ENCODE results near the gene IRX4. TPM values are rescaled to one million over a fixed set of nuclear protein-coding genes. Genes with fewer than 3 reads are reported as not detected.
"Not testable (repeated sequence)": the region's sequence is repeated elsewhere in the genome, so short reads cannot be mapped to it uniquely, and the experiment has no call there.

Gene IRX4
- polyA plus RNA-seq, 1 of the 3 experiments (the other 2 are of a cell fraction) = not detected

- no peak overlapping the region for H3K9ac ChIP-seq
- DNase-seq = no peak
- no peak overlapping the region for H3K27ac ChIP-seq (ENCODE audit: low read depth in 2 of 2, low read length in 1 of 2)
- ChIA-PET POLR2A (no interaction called here), CTCF (no interaction called here)
- WGBS (ENCODE audit: low lambda C conversion rate) = 31% methylated on average over 6 of the region's 14 CpGs
- H3K27me3 ChIP-seq (ENCODE audit: insufficient read depth) = peaks cover 68% of the 10 kb centered on the region
- H3F3A ChIP-seq (replicated peaks; ENCODE audit: insufficient read depth) = no peaks in the 10 kb centered on the region
- TF ChIP-seq MEF2A (IDR thresholded peaks at IDR 0.05; ENCODE audit: borderline replicate concordance, low read depth) = no peak
- no peaks in the 10 kb centered on the region for H3K79me2 ChIP-seq (ENCODE audit: insufficient read depth)
- no peak overlapping the region for H2AFZ ChIP-seq (ENCODE audit: low read depth)
- no peak overlapping the region for H3K4me2 ChIP-seq
- H3K4me3 ChIP-seq (ENCODE audit: low read depth in 2 of 2, low read length in 1 of 2) = no peak overlapping the region
- no peaks in the 10 kb centered on the region for H4K20me1 ChIP-seq (ENCODE audit: insufficient read depth)
- H3K9me3 ChIP-seq = no peaks in the 10 kb centered on the region
- no peaks in the 10 kb centered on the region for H3K4me1 ChIP-seq (ENCODE audit: control insufficient read depth in 1 of 2, insufficient read depth in 2 of 2, low read depth in 1 of 2, low read length in 1 of 2)
- H3K9me2 ChIP-seq = no peaks in the 10 kb centered on the region
- no peaks in the 10 kb centered on the region for H3K36me3 ChIP-seq (replicated peaks in 1 of 2; ENCODE audit: control insufficient read depth in 1 of 2, insufficient read depth in 2 of 2, low read length in 1 of 2)
Observed at GRCh38 chr5:1871441-1871840, 11.3 kb downstream of the IRX4 start.

- CTCF ChIA-PET; H3K4me1 ChIP-seq (ENCODE audit: control insufficient read depth in 1 of 2, insufficient read depth in 2 of 2, low read depth in 1 of 2, low read length in 1 of 2); H3K4me3 ChIP-seq (ENCODE audit: low read depth in 2 of 2, low read length in 1 of 2); H3F3A ChIP-seq (replicated peaks; ENCODE audit: insufficient read depth); H3K27ac ChIP-seq (ENCODE audit: low read depth in 2 of 2, low read length in 1 of 2); H3K9me2 ChIP-seq; H2AFZ ChIP-seq (ENCODE audit: low read depth); H3K9me3 ChIP-seq; H4K20me1 ChIP-seq (ENCODE audit: insufficient read depth); DNase-seq; H3K9ac ChIP-seq; H3K79me2 ChIP-seq (ENCODE audit: insufficient read depth); H3K4me2 ChIP-seq; H3K36me3 ChIP-seq (replicated peaks in 1 of 2; ENCODE audit: control insufficient read depth in 1 of 2, insufficient read depth in 2 of 2, low read length in 1 of 2); POLR2A ChIA-PET: not testable (repeated sequence)
- WGBS (ENCODE audit: low lambda C conversion rate) = 73% methylated on average over 20 of the region's 21 CpGs
- peaks cover 68% of the 10 kb centered on the region for H3K27me3 ChIP-seq (ENCODE audit: insufficient read depth)
Observed at GRCh38 chr5:1870435-1871272, 12.1 kb downstream of the IRX4 start.

GRCh38 chr5:1868886-1869475, 13.7 kb downstream of the IRX4 start:
- Histone ChIP-seq H3K27me3 (ENCODE audit: insufficient read depth) (peaks cover 68% of the 10 kb centered on the region), H3K9ac (no peak overlapping the region), H3F3A (replicated peaks; ENCODE audit: insufficient read depth) (no peaks in the 10 kb centered on the region), H3K4me1 (ENCODE audit: control insufficient read depth in 1 of 2, insufficient read depth in 2 of 2, low read depth in 1 of 2, low read length in 1 of 2) (no peaks in the 10 kb centered on the region), H3K79me2 (ENCODE audit: insufficient read depth) (no peaks in the 10 kb centered on the region), H3K27ac (ENCODE audit: low read depth in 2 of 2, low read length in 1 of 2) (no peak overlapping the region), H3K9me2 (no peaks in the 10 kb centered on the region), H2AFZ (ENCODE audit: low read depth) (no peak overlapping the region), H3K4me2 (no peak overlapping the region), H3K36me3 (replicated peaks in 1 of 2; ENCODE audit: control insufficient read depth in 1 of 2, insufficient read depth in 2 of 2, low read length in 1 of 2) (no peaks in the 10 kb centered on the region), H4K20me1 (ENCODE audit: insufficient read depth) (no peaks in the 10 kb centered on the region), H3K4me3 (ENCODE audit: low read depth in 2 of 2, low read length in 1 of 2) (no peak overlapping the region), H3K9me3 (no peaks in the 10 kb centered on the region)
- POLR2A ChIA-PET = no interaction called here
- no peak for DNase-seq
- WGBS (ENCODE audit: low lambda C conversion rate) = 9% methylated on average over 11 of the region's 19 CpGs
- CTCF ChIA-PET = interaction anchor here (1.0 kb wide), 1 partner anchor 25 kb away, joined by 3 read pairs; no protein-coding TSS in a partner anchor
- TF ChIP-seq CHD2 (IDR thresholded peaks at IDR 0.05; ENCODE audit: low read length, partially characterized antibody) (no peak), SMC3 (IDR thresholded peaks at IDR 0.05; ENCODE audit: low read depth, low read length) (no peak), RCOR1 (IDR thresholded peaks at IDR 0.05; ENCODE audit: low read length) (no peak), FOXM1 (IDR thresholded peaks at IDR 0.05; ENCODE audit: low read depth) (no peak), GATA2 (CRISPR knock-in tag; IDR thresholded peaks at IDR 0.05) (no peak), EP300 (IDR thresholded peaks at IDR 0.05; ENCODE audit: borderline replicate concordance in 1 of 2, low read depth in 1 of 2, low read length in 1 of 2) (no peak), TCF12 (IDR thresholded peaks at IDR 0.05) (no peak), CTCF (IDR thresholded peaks at IDR 0.05) (no peak), REST (IDR thresholded peaks at IDR 0.05; ENCODE audit: low read depth, low read length) (no peak), RXRA (IDR thresholded peaks at IDR 0.05; ENCODE audit: borderline replicate concordance, low read depth) (no peak), MAX (IDR thresholded peaks at IDR 0.05; ENCODE audit: low read depth) (no peak), TAF1 (IDR thresholded peaks at IDR 0.05; ENCODE audit: borderline replicate concordance, low read depth, low read length) (no peak), USF2 (IDR thresholded peaks at IDR 0.05; ENCODE audit: borderline replicate concordance, low read depth, low read length) (no peak)

All from SK-N-SH (cell line).